Tibial artery (tissue), 4 donors: ENCODE measurements around the gene KLC1.
A peak's percentile ranks its signal among the peaks of the same experiment; 100 is the strongest.

Source experiments
- DNase-seq, 2 donors: peaks; one replicate each; pipeline ENCODE4 v3.0.0-alpha.2; 2019
- H3K27ac ChIP-seq, 2 donors: fragments of 200-600 bp; sonication (generic) in 1 of 2; 1 replicate in 1 of 2; 2 replicates in 1 of 2; pipeline ENCODE4 v1.5.1; 2018 to 2019; ENCODE audit warnings: mild to moderate bottlenecking in 1 of 2
- H3K27me3 ChIP-seq, 2 donors: fragments of 200-600 bp; sonication (generic) in 1 of 2; one replicate each; pipeline versions ENCODE4 v1.5.1 to v1.6.0; 2016 to 2019
- H3K36me3 ChIP-seq, 3 donors: fragments of 200-600 bp; sonication (generic) in 2 of 3; one replicate each; pipeline ENCODE4 v1.5.1; 2016 to 2019; ENCODE audit warnings: mild to moderate bottlenecking in 2 of 3
- H3K4me1 ChIP-seq, 4 donors: fragments of 200-600 bp; sonication (generic) in 2 of 4; 1 replicate in 3 of 4; 2 replicates in 1 of 4; pipeline ENCODE4 v1.5.1; 2016 to 2019
- H3K4me3 ChIP-seq, 2 donors: fragments of 200-600 bp; sonication (generic) in 1 of 2; 1 replicate in 1 of 2; 2 replicates in 1 of 2; pipeline ENCODE4 v1.5.1; 2018 to 2019; ENCODE audit warnings: mild to moderate bottlenecking in 2 of 2
- H3K9me3 ChIP-seq, 3 donors: fragments of 200-600 bp; sonication (generic) in 1 of 3; one replicate each; pipeline ENCODE4 v1.5.1; 2016 to 2019
- intact Hi-C: fragments of 100-400 bp; cut with DNase I; formaldehyde crosslinking; loops from one replicate; pipeline ENCODE4 v1.15.0; 2023; ENCODE audit warnings: low total_unique reads
- TF ChIP-seq, protein P1 (sequence below), 2 experiments: fragments of 200-600 bp in 1 of 2; fragments of 450-650 bp in 1 of 2; IDR thresholded peaks; one replicate each; pipeline ENCODE4 v1.5.1; 2017 to 2019; ENCODE audit warnings: antibody characterized with exemption in 2 of 2, mild to moderate bottlenecking in 1 of 2, moderate library complexity in 1 of 2

Gene KLC1

GRCh38 chr14:103621860-103622259, 7.2 kb upstream of the KLC1 start:
- no peaks in the 10 kb centered on the region for H3K27me3 ChIP-seq
- TF ChIP-seq, protein P1, sequence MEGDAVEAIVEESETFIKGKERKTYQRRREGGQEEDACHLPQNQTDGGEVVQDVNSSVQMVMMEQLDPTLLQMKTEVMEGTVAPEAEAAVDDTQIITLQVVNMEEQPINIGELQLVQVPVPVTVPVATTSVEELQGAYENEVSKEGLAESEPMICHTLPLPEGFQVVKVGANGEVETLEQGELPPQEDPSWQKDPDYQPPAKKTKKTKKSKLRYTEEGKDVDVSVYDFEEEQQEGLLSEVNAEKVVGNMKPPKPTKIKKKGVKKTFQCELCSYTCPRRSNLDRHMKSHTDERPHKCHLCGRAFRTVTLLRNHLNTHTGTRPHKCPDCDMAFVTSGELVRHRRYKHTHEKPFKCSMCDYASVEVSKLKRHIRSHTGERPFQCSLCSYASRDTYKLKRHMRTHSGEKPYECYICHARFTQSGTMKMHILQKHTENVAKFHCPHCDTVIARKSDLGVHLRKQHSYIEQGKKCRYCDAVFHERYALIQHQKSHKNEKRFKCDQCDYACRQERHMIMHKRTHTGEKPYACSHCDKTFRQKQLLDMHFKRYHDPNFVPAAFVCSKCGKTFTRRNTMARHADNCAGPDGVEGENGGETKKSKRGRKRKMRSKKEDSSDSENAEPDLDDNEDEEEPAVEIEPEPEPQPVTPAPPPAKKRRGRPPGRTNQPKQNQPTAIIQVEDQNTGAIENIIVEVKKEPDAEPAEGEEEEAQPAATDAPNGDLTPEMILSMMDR (IDR thresholded peaks at IDR 0.05), result no peak

DNA sequence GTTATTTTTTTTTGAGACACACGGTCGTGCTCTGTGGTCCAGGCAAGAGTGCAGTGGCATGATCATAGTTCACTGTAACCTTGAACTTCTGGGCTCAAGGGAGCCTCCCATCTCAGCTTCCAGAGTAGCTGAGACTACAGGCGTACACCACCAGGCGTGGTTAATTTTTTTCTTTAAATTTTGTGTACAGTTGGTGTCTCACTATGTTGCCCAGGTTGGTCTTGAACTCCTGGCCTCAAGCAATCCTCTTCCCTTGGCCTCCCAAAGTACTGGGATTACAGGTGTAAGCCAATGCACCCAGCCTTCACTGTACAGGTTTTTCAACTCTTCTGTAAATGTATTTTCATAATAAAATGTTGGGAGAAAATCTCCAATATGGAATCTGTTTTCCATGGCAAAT, 5.7 kb upstream of the KLC1 start:
- Histone ChIP-seq H3K36me3 (no peaks in the 10 kb centered on the region), H3K27me3 (no peaks in the 10 kb centered on the region), H3K9me3 (no peaks in the 10 kb centered on the region), H3K4me1 (peaks cover 6 to 33% (median 28%) of the 10 kb centered on the region in 4 donors), H3K27ac (peak overlapping the region in 1 of 2 donors; percentile 99), H3K4me3 (no peak overlapping the region)
- DNase-seq, result no peak
- TF ChIP-seq, protein P1 (IDR thresholded peaks at IDR 0.05), result peak in 1 of 2 experiments; percentile 9
- intact Hi-C loops, result no loop called here

More at GRCh38 chr14:103621860-103622259, 7.2 kb upstream of the KLC1 start:
- Histone ChIP-seq H3K36me3 (no peaks in the 10 kb centered on the region), H3K4me3 (no peak overlapping the region), H3K9me3 (no peaks in the 10 kb centered on the region), H3K4me1 (peaks cover 6 to 26% (median 20%) of the 10 kb centered on the region in 4 donors), H3K27ac (no peak overlapping the region)
- intact Hi-C loops, result no loop called here
- DNase-seq, result no peak

- H3K27ac ChIP-seq, result peak overlapping the region; percentile 66 to 99
- H3K36me3 ChIP-seq, result no peaks in the 10 kb centered on the region
- peak in 1 of 2 donors; percentile 77 for DNase-seq
- H3K4me1 ChIP-seq, result peaks cover 6 to 37% (median 32%) of the 10 kb centered on the region in 4 donors
- no peak overlapping the region for H3K4me3 ChIP-seq
- H3K9me3 ChIP-seq, result no peaks in the 10 kb centered on the region
- H3K27me3 ChIP-seq, result no peaks in the 10 kb centered on the region
- TF ChIP-seq, protein P1 (IDR thresholded peaks at IDR 0.05), result no peak
- intact Hi-C loops, result no loop called here
These were observed 5.0 kb upstream of the KLC1 start for GRCh38 chr14:103623883-103624482.

- intact Hi-C loops, result loop anchor here (5.0 kb wide), 3 partner anchors 63 to 1308 kb away; partner anchors contain the start of genes BAG5, COA8, XRCC3 and ZFYVE21
- Histone ChIP-seq H3K27ac (peak overlapping the region; percentile 66 to 99), H3K27me3 (no peaks in the 10 kb centered on the region), H3K4me1 (peaks cover 6 to 37% (median 32%) of the 10 kb centered on the region in 4 donors), H3K36me3 (peaks cover 0 to 7% (median 0%) of the 10 kb centered on the region in 3 donors), H3K9me3 (no peaks in the 10 kb centered on the region), H3K4me3 (no peak overlapping the region)
- TF ChIP-seq, protein P1 (IDR thresholded peaks at IDR 0.05), result no peak
- DNase-seq, result peak; percentile 84 to 92
These were observed 4.2 kb upstream of the KLC1 start for GRCh38 chr14:103624860-103625259.

GRCh38 chr14:103625356-103626095, 3.5 kb upstream of the KLC1 start:
- Histone ChIP-seq H3K27ac (peak overlapping the region; percentile 66 to 99), H3K4me1 (peaks cover 6 to 43% (median 37%) of the 10 kb centered on the region in 4 donors), H3K36me3 (peaks cover 0 to 7% (median 0%) of the 10 kb centered on the region in 3 donors), H3K9me3 (no peaks in the 10 kb centered on the region), H3K27me3 (no peaks in the 10 kb centered on the region), H3K4me3 (no peak overlapping the region)
- TF ChIP-seq, protein P1 (IDR thresholded peaks at IDR 0.05), result no peak
- intact Hi-C loops, result loop anchor here (5.0 kb wide), 3 partner anchors 63 to 1308 kb away; partner anchors contain the start of genes BAG5, COA8, XRCC3 and ZFYVE21
- peak in 1 of 2 donors; percentile 68 for DNase-seq
